IPS-NIHi7 (cell line): ENCODE data around the gene RASA2.
"Not testable (repeated sequence)": the region's sequence is repeated elsewhere in the genome, so short reads cannot be mapped to it uniquely, and the experiment has no call there.

Source experiments
- DNase-seq: peaks from one replicate; pipeline ENCODE4 v3.0.0; 2012; ENCODE audit warnings: mixed read lengths; ENCODE audit errors: extremely low spot score

Gene RASA2

DNA sequence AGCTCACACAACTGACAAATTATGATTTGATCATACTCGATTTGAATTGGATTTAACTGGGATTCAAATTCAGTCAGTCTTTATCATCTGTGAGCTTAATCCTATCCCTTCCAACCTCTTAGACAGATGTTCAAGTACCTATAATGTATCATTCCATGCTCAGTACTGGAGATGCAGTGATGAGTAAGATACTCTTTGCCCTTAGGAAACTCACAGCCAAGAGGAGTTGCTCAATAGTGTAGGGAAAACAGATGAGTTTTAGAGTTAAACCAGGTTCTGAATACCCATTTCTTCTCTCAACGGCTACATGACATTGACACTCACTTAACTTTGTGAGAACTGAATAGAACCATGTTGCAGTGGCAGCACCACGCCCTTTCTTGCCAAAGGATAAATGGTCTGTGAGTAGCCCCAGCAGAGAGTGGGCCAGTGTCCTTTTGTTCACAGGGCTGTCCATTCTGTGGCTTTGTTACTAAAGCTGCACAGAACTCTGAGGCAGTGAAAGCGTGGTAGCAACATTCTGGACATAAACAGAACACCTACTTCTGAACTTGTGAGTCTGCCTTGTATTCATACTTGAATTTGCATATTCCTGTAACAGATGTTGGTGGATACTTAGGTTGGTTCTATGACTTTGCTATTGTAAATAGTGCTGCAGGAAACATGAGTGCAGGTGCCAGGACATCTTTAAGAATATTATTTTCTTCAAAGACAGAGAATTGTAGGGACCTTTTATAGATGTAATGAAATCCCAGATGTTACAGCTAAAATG lies 91.6 kb downstream of the RASA2 start:
- no peak for DNase-seq

DNA sequence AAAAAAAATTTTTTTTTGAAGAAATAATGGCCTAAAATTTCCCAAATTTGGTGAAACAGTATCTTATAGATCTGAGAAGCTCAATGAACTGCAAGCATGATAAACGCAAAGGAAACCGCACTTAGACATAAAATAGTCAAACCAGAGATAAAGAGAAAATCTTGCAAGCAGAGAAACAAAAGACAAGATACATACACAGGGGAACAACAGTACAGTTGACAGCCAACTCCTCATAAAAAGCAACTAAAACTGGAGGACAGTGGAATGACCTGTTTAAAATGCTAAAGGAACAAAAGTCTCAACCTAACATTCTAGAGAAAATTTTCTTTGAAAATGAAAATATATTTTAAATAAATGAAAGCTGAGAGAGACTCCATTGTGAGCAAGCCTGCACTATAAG lies 107.5 kb downstream of the RASA2 start:
- no peak for DNase-seq

DNA sequence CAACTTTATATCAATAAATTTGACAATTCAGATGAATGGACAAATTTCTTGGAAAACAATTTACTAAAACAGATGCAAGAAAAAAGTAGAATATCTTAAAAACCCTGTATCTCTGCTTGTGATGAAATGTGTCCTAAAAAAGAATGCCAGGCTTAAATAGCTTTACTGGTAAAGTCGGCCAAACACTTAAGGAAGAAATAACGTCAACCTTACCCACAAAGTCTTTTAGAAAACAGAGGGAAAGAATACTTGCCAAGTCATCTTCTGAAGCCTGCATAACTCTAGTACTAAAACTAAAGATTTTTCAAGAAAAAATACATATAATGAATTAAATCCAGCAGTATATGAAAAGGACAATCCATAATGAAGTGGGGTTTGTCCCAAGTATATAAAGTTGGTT lies 111.1 kb downstream of the RASA2 start:
- no peak for DNase-seq

DNA sequence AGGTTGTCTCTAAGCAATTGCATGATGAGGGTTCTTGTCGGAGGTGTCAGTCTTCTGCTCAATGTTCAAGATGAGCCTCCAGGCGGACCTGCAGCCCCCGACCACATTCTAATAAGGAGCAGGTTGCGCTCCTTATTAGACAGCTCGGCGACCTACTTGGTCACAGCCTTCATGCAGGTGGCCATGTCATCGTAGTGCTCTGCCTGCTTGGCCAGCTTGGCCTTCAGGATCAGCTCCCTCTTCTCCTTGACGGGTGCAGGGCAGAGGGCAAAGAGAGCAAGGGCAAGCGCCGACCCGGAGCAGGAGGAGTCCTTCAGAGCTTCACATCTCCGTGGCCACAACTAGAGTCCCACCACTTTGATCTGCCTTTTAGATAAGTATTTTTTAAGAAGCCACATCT lies 113.5 kb downstream of the RASA2 start:
- DNase-seq = no peak

DNA sequence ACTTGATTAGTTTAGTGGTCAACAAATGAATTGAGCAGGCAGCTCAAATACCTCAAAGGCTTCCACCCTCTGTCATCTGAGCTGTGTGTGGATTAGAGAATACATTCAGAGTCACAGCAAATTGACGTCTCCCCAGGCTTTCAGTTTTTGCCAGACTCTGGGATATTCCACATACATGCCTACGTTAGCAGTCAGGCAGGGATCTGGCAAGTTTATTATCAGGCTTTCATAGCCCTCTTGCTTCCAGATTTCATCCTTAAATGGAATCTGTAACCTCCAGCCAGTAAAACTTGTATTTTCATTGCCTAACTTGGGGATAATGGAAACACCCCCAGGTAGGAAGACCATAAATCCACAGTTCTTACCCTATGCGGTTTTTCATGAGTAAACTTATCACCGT lies 115.9 kb downstream of the RASA2 start:
- no peak for DNase-seq

DNA sequence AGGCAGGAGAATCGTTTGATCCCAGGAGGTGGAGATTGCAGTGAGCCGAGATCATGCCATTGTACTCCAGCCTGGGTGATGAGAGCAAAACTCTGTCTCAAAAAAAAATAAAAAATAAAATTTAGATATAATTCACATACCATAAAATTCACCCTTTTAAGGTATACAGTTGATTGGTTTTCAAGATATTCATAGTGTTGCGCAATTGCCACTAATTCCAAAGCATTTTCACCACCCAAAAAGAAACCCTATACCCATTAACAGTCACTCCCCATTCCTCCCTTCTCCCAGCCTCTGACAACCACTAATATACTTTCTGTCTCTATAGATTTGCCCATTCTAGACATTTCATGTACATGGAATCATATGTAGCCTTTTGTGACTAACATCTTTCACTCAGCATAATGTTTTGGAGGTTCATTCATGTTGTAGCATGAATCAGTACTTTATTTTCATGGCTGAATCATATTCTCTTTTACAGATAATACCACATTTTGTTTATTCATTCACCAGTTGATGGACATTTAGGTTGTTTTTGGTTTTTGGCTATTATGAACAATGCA lies 116.7 kb downstream of the RASA2 start:
- no peak for DNase-seq

DNA sequence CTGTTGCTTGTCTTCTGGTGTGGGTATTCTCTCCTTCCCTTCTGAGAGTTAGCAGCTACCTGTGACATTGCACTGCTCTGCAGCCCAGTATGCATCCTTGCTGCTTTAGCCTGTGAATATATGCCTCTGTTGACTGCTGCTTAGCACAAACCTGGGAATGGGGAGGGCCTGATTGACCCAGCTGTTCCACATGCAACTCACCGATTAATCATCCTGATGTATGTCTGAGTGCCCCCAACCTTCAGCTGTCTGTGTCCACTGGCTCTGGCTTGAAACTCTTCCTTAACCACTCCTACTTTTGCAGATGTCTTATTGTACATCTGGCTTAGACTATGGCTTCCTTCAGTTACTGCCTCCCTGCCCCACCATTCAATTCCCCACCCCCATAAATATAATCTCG lies 119.1 kb downstream of the RASA2 start:
- DNase-seq = no peak

DNA sequence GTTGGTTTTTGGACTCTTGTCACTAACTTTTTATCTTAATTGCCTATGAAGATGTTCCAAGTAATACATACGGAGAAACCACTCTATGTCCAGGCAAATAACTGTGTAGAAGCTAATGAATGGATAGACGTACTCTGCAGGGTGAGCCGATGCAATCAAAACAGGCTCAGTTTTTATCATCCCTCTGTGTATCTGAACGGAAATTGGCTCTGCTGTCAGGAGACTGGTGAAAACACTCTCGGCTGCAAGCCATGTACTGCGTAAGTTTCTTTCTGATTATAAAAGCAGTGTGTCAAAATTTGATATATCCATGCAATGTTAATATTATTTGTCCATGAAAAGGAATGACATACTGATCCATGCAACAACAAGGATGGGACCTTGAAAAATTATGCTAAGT lies 121.6 kb downstream of the RASA2 start:
- no peak for DNase-seq

DNA sequence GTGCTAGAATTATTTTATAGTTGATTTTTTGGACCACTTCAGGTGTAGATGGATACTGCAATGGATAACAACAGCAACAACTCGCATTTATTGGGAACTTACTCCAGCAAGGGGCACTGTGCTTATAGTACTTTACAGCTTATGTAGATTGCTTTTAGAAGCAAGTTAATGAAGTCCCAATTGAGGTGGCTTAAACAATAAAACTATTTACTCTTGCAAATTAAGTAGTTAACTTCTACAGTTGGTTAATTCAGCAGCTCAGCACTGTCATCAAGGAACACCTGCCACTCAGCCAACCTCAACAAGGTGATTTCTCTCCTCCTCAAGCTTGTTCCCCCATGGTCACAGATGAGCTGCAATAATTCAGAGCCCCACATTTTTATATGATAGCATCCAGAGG lies 124.1 kb downstream of the RASA2 start:
- no peak for DNase-seq

DNA sequence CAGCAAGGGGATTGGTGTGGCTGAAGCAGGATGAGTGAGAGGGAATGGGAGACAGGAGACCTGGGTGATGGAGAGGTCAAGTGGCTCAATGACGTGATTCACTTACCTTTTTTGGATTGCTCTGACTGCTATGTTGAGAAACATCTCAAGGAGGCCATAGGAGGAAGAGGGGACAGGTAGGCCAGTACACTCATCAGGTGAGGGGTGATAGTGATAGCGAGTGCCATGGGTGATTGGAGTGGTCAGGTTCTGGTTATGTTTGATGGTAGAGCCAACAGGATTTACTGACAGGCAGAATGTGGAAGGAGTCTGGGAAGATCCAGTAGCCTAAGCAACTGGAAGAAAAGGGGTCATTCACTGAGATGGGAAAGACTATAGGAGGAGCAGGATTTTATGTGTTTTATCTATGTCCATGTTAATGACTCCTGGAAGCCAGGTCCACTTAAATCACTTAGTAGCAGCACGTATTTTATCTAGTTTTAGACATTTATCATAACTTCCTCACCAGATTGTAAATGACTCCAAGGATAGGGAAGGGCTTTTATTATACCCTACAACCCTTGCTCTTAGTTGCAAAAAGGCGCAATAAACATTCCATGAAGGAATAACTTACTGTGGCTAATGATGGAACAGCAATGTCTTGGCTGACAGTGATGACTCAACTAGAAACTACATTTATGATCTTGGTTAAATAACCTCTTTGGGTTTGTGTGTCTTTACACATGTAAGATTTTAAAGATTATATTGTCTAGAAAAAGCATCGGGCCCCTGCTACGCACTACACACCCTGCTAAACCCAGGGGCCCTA lies 131.5 kb downstream of the RASA2 start:
- DNase-seq = no peak

DNA sequence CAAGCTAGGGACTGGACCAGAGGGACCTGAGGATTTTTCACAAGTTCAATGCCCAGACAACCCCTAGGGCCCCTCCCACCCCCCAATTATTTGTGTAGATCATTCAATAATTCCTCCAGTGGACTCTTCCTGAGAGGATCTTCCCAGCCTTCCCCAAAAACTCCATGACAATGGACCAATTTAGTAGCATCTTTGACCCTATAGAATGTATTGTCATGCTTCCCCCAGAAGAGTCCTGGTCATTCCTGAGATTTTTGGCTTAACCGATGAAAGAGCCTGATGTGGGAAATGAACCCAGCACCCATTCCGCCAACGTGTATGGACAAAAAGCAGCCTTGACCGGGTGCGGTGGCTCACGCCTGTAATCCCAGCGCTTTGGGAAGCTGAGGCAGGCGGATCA lies 132.1 kb downstream of the RASA2 start:
- no peak for DNase-seq

DNA sequence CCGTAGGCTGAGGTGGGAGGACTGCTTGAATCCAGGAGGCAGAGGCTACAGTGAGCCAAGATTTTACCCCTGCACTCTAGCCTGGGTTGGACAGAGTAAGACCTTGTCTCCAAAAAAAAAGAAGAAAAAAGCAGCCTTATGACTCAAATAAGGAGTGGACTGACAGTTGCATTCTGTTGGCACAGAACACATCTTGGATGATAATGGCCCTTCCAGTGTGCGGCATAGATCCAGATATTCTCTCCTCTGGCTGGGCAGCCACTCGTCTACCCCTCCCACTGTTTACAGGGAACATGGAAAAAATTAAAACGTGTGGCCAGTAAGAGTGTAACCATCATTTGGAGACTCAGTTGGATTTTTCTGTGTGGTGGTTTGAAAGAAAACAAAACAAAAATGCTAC lies 132.6 kb downstream of the RASA2 start:
- no peak for DNase-seq

DNA sequence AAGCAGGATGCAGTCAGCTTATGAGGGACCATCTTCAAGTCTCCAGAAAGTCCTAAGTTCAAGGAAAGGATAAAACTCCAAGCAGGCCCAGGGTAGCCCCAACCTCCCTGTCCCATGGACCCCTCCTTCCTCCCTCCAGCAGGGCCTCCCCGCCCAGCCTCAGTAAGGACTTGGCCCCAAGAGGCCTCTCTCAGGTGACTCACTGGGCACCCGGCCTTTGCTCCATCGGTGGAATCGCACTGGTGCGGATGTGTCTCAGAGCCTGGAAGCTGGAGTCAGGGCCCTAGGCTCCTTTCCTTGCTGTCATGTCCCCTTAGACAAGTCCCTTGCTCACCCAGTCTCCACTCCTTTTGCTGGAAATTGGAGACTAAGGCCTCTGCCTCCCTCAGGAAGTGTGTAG lies 136.9 kb downstream of the RASA2 start:
- no peak for DNase-seq

DNA sequence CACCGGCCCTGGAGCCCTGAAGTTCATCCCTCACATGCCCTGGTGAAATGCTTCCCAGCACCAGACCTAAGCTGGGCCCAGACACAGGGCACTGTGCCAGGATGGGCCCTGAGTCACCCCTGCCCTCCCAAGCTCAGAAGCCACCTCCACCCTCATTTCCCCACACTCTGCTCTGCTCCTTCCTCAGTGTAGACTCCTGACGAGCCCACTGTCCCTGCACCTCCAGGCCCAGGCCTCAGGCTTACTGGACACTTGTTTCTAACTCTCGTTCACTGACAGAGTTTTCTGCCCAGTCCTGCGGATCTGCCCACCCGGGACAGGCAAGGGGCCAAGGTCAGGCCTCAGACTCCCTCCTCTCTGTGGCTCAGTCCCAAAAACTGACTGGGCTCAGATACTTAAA lies 138.7 kb downstream of the RASA2 start:
- no peak for DNase-seq

DNA sequence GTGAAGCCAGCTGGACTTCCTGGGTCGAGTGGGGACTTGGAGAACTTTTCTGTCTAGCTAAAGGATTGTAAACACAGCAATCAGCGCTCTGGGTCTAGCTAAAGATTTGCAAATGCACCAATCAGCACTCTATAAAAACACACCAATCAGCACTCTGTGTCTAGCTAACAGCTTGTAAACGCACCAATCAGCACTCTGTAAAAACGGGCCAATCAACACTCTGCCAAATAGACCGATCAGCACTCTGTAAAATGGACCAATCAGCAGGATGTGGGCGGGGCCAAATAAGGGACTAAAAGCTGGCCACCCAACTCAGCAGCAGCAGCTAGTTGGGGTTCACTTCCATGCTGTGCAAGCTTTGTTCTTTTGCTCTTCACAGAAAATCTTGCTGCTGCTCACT lies 141.5 kb downstream of the RASA2 start:
- not testable (repeated sequence) for DNase-seq

DNA sequence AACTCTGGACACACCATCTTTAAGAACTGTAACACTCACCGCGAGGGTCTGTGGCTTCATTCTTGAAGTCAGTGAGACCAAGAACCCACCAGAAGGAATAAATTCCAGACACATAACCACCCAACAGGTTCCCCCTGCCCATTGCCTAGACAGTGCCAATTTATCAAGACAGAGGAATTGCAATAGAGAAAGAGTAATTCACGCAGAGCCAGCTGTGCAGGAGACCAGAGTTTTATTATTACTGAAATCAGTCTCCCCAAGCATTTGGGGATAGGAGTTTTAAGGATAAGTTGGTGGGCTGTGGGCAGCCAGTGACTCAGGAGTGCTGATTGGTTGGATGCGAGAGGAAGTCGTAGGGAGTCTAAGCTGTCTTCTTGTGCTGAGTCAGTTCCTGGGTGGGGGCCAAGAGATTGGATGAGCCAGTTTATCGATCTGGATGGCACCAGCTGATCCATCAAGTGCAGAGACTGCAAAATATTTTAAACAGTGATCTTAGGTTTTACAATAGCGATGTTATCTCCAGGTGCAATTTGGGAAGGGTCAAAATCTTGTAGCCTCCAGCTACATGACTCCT lies 142.1 kb downstream of the RASA2 start:
- not testable (repeated sequence) for DNase-seq

DNA sequence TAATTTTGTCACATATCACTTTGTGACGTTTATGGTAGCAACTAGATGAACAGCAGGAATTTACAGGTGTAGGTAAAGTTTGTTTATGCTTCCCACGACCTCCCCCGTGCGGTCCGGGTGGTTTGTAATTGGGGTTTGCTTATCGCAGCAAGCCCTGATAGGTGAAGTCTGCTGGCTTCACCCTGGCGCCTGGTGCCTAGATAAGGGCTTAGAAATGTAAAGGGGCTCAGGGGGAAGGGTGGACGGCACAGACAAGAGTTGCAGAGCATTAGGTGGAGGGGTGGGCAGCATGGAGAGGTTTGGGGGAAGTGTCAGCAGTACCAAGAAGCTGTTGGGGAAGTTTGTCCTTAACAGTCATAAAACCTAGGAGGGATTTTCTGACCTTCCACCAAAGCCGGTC lies 143.1 kb downstream of the RASA2 start:
- no peak for DNase-seq

DNA sequence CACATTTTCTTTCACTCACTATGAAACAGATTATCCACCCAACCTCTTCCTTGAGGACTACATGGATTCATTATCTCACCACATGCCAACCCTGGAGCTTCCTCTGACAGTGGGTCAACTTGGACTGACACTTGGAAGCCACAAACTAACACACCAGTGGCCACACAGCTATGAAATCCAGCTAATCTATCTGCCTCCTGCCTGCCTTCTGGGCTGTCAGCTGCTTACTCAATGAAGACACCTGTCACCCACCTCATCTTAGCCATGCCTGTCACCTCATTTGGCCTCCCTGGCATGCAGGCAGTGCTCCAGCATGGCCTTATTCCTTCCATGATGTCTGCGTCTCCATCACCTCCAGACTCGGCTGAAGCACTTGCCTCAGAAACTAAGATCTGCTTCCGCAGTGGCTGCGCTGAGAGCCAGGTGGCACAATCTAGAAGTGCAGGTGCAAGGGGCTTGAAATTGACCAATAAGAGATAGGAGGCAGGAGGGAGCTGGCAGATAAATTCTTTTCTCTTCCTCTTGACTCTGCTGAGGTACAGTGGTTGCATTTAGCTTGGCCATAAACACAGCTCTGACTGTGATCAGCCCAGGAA lies 146.1 kb downstream of the RASA2 start:
- peak; percentile 57 for DNase-seq

DNA sequence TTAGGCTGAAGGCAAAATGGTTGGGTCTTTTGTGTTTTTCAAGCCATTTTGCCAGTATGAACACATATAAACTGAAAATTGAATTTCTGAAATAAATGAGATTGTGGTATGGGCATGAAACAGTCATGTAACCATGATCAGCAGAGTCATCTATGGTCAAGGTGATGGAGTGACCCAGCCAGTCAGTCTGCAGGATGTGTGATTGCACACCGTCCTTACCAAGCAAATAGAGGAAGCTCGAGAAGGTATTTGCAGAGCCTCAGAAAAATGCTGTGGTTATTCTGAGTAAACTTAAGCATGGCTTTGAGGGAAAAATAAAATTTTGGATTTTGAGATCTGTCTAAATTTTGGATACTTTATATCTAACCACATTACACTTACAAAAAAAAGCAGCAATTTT lies 155.4 kb downstream of the RASA2 start:
- no peak for DNase-seq

DNA sequence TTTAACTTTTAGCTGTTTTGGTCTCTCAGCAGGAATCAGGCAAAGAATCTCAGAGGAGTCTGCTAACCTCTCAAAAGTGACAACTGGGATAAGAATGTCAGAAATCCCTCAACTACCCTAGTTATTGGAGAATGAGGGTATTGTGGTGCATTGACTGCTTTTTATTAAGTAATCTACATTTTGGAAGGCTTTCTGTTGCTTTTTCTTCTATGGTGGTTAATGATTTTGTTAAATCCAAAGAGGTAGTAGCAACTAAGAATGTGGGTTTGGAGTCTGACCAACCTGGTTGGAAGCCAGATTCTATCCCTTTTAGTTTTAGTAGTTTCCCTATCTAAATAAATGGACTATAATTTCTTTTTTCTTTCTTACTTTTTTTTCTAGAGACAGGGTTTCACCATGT lies 156.6 kb downstream of the RASA2 start:
- no peak for DNase-seq

DNA sequence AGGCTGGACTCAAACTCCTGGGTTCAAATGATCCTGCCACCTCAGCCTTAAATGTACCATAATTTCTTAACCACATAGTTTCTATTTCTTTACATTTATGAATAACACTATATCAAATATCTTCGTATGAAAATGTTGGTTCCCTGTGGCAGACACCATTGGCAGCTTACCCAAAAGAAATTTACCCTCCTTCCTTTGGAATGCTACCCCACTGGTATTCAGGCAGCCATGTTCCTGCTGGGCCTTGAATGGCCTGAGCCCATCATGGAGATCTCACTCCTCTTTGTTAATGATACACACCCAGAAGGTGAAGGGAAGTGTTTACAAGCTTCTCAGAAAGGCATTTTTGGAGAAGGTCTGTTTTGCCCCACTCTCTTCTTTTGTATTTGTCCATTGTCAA lies 157.0 kb downstream of the RASA2 start:
- no peak for DNase-seq

DNA sequence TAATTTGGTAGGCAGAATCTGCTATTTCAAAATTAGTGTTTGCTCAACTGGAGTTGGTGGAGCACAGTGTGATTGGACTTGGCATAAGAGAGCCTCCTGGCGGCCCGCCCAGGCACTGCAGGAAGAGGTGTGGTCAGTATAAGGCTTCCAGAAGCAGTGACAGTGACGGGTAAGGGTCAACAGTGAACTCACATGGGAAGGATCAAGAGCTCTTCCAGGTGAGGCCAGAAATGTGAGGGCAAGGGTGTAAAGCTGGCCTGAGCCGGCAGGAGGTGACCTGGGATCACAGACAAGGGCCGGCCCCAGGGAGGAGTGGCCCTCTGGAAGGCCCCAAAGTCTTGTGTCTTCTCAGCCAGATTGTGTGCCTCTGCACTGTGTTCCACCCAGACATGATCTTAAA lies 158.1 kb downstream of the RASA2 start:
- peak; percentile 88 for DNase-seq
